ENCODE measurements around the gene NCK1.
"Not testable (repeated sequence)": the region's sequence is repeated elsewhere in the genome, so short reads cannot be mapped to it uniquely, and the experiment has no call there.

NCK1 gene

DNA sequence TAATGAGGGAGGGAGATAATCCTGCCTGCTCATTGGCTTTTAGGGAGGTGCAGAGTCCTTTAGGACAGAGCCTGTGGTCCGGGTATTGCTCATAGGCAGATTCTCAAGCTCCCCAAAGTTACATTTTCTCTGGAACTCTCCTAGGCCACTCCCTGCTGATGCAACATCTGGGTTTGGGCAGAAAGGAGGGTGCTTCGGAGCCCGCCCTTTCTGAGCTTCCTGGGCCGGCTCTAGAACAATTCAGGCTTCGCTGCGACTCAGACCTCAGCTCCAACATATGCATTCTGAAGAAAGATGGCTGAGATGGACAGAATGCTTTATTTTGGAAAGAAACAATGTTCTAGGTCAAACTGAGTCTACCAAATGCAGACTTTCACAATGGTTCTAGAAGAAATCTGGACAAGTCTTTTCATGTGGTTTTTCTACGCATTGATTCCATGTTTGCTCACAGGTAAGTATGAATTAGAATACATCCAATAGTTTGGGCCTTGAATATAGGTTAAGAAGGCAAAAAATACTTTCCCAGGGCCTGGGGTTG is 95.8 kb downstream of the NCK1 start, which contains the start of gene IL20RB:
Gene IL20RB (plus strand): TSS at position 233 of the 538 bp plus-strand sequence. CDS start 131 bp downstream, at position 364.
- no peak within 1 kb of the TSS for H3K4me3 ChIP-seq (ENCODE audit: low read depth, low read length)
- TF ChIP-seq, protein P1, sequence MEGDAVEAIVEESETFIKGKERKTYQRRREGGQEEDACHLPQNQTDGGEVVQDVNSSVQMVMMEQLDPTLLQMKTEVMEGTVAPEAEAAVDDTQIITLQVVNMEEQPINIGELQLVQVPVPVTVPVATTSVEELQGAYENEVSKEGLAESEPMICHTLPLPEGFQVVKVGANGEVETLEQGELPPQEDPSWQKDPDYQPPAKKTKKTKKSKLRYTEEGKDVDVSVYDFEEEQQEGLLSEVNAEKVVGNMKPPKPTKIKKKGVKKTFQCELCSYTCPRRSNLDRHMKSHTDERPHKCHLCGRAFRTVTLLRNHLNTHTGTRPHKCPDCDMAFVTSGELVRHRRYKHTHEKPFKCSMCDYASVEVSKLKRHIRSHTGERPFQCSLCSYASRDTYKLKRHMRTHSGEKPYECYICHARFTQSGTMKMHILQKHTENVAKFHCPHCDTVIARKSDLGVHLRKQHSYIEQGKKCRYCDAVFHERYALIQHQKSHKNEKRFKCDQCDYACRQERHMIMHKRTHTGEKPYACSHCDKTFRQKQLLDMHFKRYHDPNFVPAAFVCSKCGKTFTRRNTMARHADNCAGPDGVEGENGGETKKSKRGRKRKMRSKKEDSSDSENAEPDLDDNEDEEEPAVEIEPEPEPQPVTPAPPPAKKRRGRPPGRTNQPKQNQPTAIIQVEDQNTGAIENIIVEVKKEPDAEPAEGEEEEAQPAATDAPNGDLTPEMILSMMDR (IDR thresholded peaks at IDR 0.05; ENCODE audit: low read depth, low read length): no peak
- no peaks in the 10 kb centered on the region for H3K36me3 ChIP-seq
- no peak for DNase-seq
- H3K9me3 ChIP-seq (ENCODE audit: severe bottlenecking): no peaks in the 10 kb centered on the region
- H3K27ac ChIP-seq: no peak within 1 kb of the TSS
- H3K27me3 ChIP-seq (ENCODE audit: insufficient read depth, low read depth, severe bottlenecking): no peaks in the 10 kb centered on the region

DNA sequence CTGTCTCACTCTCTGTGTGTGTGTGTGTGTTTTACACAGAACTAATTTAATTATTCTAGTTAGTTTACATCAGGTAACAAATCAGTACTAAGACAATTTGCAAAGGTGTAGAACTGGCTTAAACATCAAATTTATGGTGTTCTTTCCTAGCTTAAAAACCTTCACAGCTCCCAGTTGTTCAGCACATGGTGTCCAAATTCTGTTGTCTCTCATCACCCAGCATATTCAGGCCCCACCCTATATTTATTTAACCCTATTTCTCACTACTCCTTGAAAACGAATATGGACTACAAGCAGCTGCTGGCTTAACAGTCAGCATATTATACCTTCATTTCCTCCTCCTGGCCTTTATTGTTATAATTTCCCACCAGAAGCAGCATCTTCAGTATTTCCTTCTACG is 96.9 kb downstream of the NCK1 start:
- no peak for DNase-seq
- Histone ChIP-seq H3K27me3 (ENCODE audit: insufficient read depth, low read depth, severe bottlenecking) (no peaks in the 10 kb centered on the region), H3K9me3 (ENCODE audit: severe bottlenecking) (no peaks in the 10 kb centered on the region), H3K27ac (no peak overlapping the region), H3K4me3 (ENCODE audit: low read depth, low read length) (no peak overlapping the region), H3K36me3 (no peaks in the 10 kb centered on the region)
- TF ChIP-seq, protein P1 (IDR thresholded peaks at IDR 0.05; ENCODE audit: low read depth, low read length): no peak

DNA sequence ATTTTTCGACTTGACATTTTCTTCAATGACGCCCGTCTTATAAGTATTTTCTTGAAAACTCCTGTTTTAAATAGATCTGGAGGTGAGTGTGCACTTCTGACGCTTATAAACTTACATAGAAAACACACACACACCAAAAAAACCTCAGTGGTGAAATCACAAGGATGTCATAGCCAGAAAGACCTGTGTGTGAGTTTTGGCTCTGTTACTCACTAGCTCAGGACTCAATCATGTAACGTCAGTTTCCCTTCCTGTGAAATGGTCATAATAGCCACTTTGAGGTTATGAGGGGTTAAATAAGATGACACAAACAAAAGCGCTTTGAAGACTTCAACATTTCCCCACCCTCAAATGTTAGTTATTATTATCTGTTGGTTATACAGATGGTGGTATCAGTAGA is 97.6 kb downstream of the NCK1 start:
- TF ChIP-seq, protein P1 (IDR thresholded peaks at IDR 0.05; ENCODE audit: low read depth, low read length): no peak

DNA sequence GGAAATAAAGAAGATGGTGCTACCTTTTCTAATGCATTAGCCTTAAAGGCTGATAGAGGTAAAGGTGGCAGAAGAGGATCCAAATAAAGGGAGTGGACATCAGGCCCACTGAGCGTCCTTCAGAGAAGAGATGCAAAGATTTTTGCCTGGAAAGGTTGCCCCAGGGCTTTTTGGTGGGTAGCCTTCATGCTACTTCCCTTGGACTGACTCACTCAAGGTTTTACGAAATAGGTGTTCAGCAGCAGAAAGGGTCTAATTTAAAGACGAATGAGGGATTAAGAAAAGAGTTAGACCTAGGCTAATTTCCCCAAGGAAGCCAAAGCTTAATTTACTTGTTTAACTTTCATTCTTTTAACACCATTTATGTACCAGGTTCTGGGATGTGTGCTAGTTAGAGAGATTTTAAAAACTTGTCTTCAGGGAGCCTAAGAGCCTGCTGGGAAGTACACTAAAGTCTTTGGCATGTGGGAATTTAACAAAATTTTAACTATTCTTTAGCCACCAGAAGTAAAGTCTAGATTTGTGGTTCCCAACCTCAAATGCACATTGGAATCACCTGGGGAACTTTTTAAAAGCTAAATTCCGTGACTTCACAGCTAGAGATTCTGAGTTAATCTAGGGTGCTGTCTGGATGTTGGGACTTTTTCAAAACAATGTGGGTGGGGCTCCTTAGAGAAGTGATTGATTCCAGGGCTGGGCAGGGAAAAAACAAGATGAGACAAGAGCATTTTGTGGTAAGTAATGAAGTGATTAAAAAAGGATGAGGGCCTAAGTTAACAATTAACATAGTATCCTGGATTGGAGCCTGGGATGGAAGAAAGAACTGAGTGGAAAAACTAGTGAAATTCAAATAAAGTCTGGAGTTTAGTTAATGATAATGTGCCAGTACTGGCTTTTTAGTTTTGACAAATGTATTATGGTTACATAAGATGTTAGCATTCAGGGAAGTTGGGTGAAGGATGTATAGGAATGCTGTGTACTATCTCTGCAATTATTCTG is 99.1 kb downstream of the NCK1 start:
- DNase-seq: no peak
- H3K27me3 ChIP-seq (ENCODE audit: insufficient read depth, low read depth, severe bottlenecking): no peaks in the 10 kb centered on the region
- H3K36me3 ChIP-seq: no peaks in the 10 kb centered on the region
- TF ChIP-seq, protein P1 (IDR thresholded peaks at IDR 0.05; ENCODE audit: low read depth, low read length): no peak
- H3K9me3 ChIP-seq (ENCODE audit: severe bottlenecking): no peaks in the 10 kb centered on the region
- H3K4me3 ChIP-seq (ENCODE audit: low read depth, low read length): no peak overlapping the region
- H3K27ac ChIP-seq: no peak overlapping the region

More for the DNA sequence above, 97.6 kb downstream of the NCK1 start:
- DNase-seq: no peak
- Histone ChIP-seq H3K36me3 (no peaks in the 10 kb centered on the region), H3K27me3 (ENCODE audit: insufficient read depth, low read depth, severe bottlenecking) (no peaks in the 10 kb centered on the region), H3K9me3 (ENCODE audit: severe bottlenecking) (no peaks in the 10 kb centered on the region), H3K27ac (no peak overlapping the region), H3K4me3 (ENCODE audit: low read depth, low read length) (no peak overlapping the region)

DNA sequence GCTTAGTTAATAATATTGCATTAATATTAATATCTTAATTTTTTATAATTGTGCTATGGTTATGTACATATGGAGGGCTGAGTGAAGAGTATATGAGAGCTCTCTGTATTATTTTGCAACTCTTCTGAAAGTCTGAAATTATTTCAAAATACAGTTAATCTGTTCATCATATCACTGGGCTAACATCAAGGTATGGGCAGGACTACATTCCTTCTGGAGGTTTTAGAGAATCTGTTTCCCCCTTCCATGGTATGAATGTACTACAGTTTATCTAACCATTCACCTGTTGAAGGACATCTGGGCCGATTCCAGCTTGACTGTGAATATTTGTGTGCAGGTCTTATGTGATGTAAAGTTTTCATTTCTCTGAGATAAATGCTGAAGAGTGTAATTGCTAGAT is 100.9 kb downstream of the NCK1 start:
- no peak for DNase-seq
- Histone ChIP-seq H3K4me3 (ENCODE audit: low read depth, low read length) (no peak overlapping the region), H3K27me3 (ENCODE audit: insufficient read depth, low read depth, severe bottlenecking) (no peaks in the 10 kb centered on the region), H3K27ac (no peak overlapping the region), H3K9me3 (ENCODE audit: severe bottlenecking) (no peaks in the 10 kb centered on the region), H3K36me3 (no peaks in the 10 kb centered on the region)
- TF ChIP-seq, protein P1 (IDR thresholded peaks at IDR 0.05; ENCODE audit: low read depth, low read length): no peak

DNA sequence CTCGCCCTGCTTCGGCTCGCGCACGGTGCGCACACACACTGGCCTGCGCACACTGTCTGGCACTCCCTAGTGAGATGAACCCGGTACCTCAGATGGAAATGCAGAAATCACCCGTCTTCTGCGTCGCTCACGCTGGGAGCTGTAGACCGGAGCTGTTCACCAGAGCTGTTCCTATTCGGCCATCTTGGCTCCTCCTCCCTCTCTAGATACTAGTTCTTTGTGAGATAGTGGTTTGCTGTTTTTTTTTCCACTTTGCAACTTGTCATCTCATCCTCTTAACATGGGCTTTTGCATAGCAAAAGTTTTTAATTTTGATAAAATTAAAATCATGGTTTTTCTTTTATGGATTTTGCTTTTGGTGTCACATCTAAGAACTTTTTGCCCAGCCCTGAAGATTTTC is 107.5 kb downstream of the NCK1 start:
- not testable (repeated sequence) for H3K36me3 ChIP-seq; H3K27ac ChIP-seq; H3K4me3 ChIP-seq (ENCODE audit: low read depth, low read length); H3K27me3 ChIP-seq (ENCODE audit: insufficient read depth, low read depth, severe bottlenecking); H3K9me3 ChIP-seq (ENCODE audit: severe bottlenecking); DNase-seq
